ENCODE data around the gene CENPP.

The CENPP gene

DNA sequence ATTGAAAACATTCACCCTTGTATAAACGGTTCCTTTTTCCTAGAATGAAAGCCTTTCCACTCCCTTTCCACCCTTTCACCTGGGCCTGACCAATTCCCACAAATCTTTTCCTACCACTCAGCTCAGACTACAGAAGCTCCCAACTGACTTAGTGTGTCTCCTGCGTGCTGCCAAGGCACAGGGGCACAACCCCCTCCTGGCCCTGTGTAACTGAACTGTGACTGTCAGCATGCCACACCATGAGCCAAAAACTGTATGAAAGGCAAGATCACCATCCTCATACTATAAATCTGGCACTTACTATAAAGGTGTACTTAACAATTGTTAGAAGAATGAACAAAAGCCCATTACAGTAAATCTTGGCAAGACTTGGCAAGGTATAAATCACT lies 12.1 kb upstream of the CENPP start:
- Histone ChIP-seq H3K9me3 (no peaks in the 10 kb centered on the region), H3K27me3 (no peaks in the 10 kb centered on the region), H3K27ac (no peak overlapping the region), H3K4me1 (no peaks in the 10 kb centered on the region), H3K36me3 (peaks cover 48 to 80% (median 69%) of the 10 kb centered on the region in 3 donors), H3K4me3 (no peak overlapping the region)
- no peak for TF ChIP-seq CTCF (IDR thresholded peaks at IDR 0.05)
- DNase-seq, result no peak
- intact Hi-C loops (cut with DNase I; ENCODE audit: low total_unique reads), result no loop called here

DNA sequence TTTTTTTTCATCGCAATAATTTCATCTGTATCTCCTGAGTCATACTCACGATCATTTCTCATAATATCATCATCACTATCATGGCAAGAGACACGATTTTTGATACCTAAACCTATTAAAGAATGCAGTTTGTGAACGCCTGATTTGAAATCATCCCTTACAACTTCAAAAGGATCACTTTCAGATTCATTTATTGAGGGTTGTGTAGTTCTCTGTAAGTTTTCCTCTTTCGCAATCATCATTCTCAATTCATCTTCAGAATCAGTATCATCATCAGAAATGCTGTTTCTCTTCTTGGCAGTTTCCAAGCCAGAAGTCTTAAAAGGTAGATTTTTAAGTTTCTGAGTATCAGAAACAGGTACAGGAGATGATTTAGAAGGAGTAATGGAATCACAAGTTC lies 10.3 kb upstream of the CENPP start:
- H3K4me3 ChIP-seq, result no peak overlapping the region
- DNase-seq, result no peak
- peaks cover 47 to 80% (median 69%) of the 10 kb centered on the region in 3 donors for H3K36me3 ChIP-seq
- no peak for TF ChIP-seq CTCF (IDR thresholded peaks at IDR 0.05)
- no peaks in the 10 kb centered on the region for H3K4me1 ChIP-seq
- intact Hi-C loops (cut with DNase I; ENCODE audit: low total_unique reads), result no loop called here
- no peaks in the 10 kb centered on the region for H3K9me3 ChIP-seq
- no peak overlapping the region for H3K27ac ChIP-seq
- no peaks in the 10 kb centered on the region for H3K27me3 ChIP-seq

DNA sequence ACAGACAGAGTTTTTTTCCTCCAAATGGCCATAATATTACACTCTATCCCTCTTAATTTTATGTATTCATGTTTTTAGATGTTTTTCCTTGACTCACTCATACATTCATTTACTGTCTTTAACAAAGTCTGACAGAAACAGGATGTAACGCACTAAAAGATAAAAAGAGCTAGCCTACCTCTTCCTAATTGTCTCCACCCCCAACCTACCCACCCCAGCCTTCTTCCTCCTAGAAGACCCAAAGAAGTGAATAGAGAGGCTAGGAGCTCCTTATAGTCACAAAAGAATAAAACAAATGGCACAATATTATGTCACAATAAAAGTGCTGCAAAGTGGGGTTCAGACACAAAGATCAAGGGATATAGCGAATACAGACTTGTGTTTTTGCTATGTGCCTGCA lies 1.3 kb upstream of the CENPP start:
- TF ChIP-seq CTCF (IDR thresholded peaks at IDR 0.05), result no peak
- peak overlapping the region; percentile 67 to 70 for H3K4me3 ChIP-seq
- H3K36me3 ChIP-seq, result peaks cover 27 to 32% (median 31%) of the 10 kb centered on the region in 3 donors
- H3K4me1 ChIP-seq, result peaks cover 0 to 22% (median 18%) of the 10 kb centered on the region in 4 donors
- DNase-seq, result no peak
- peak overlapping the region; percentile 90 to 91 for H3K27ac ChIP-seq
- H3K27me3 ChIP-seq, result no peaks in the 10 kb centered on the region
- intact Hi-C loops (cut with DNase I; ENCODE audit: low total_unique reads), result no loop called here
- no peaks in the 10 kb centered on the region for H3K9me3 ChIP-seq

- DNase-seq, result no peak
- Histone ChIP-seq H3K4me3 (peak overlapping the region; percentile 67 to 70), H3K9me3 (no peaks in the 10 kb centered on the region), H3K27ac (peak overlapping the region; percentile 90 to 91), H3K36me3 (peaks cover 23 to 28% (median 27%) of the 10 kb centered on the region in 3 donors), H3K27me3 (no peaks in the 10 kb centered on the region), H3K4me1 (peaks cover 0 to 22% (median 18%) of the 10 kb centered on the region in 4 donors)
- TF ChIP-seq CTCF (IDR thresholded peaks at IDR 0.05), result no peak
- intact Hi-C loops (cut with DNase I; ENCODE audit: low total_unique reads), result no loop called here
Measured at GRCh38 chr9:92324889-92325268, 874 bp upstream of the CENPP start.

DNA sequence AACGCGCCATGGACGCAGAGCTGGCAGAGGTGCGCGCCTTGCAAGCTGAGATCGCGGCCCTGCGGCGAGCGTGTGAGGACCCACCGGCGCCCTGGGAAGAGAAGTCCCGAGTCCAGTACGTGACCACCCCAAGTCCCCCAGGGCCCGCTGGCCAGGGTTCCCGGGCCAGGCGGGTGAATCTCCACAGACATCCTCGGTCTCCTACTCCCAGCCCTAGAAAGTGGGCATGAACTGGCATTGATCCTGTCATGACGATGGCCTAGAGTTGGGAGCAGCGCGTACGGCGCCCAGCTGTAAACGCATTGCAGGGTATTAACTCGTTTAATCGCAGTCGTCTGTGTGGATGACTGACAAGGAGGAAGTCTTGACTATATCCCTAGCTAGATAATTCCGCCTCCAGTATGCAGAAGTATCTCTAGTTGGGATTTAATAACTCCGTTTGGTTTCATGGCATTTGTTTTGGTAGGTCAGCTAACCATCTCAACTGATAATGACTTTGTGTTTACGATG lies 293 bp downstream of the CENPP start:
- Histone ChIP-seq H3K27ac (peak overlapping the region; percentile 90 to 91), H3K27me3 (no peaks in the 10 kb centered on the region), H3K4me3 (peak overlapping the region; percentile 67 to 70), H3K36me3 (peaks cover 11 to 16% (median 15%) of the 10 kb centered on the region in 3 donors), H3K4me1 (peaks cover 0 to 22% (median 18%) of the 10 kb centered on the region in 4 donors), H3K9me3 (no peaks in the 10 kb centered on the region)
- no peak for TF ChIP-seq CTCF (IDR thresholded peaks at IDR 0.05)
- peak in 1 of 2 donors; percentile 28 for DNase-seq
- intact Hi-C loops (cut with DNase I; ENCODE audit: low total_unique reads), result no loop called here
